ENCODE measurements around the gene MC1R.
"Not testable (repeated sequence)": the region's sequence is repeated elsewhere in the genome, so short reads cannot be mapped to it uniquely, and the experiment has no call there.

MC1R gene

GRCh38 chr16:89918453-89919347, at the start of gene MC1R:
Gene MC1R (plus strand): TSS chr16:89918862. CDS start chr16:89919259, 397 bp downstream.
- peak; percentile 57 for DNase-seq

- no peak for DNase-seq
Measured at GRCh38 chr16:89869911-89870310, 48.8 kb upstream of the MC1R start.

- DNase-seq, result no peak
Measured at GRCh38 chr16:89870440-89870839, 48.2 kb upstream of the MC1R start.

GRCh38 chr16:89871895-89872294, 46.8 kb upstream of the MC1R start:
- no peak for DNase-seq

GRCh38 chr16:89873109-89873971, 45.3 kb upstream of the MC1R start, which contains the start of gene TCF25:
Gene TCF25 (plus strand): TSS chr16:89873592. CDS start chr16:89873668, 76 bp downstream.
- DNase-seq, result peak; percentile 87

- DNase-seq, result peak; percentile 97
Measured at GRCh38 chr16:89873972-89874689, 44.5 kb upstream of the MC1R start.

GRCh38 chr16:89879123-89879522, 39.5 kb upstream of the MC1R start:
- not testable (repeated sequence) for DNase-seq

- DNase-seq, result no peak
Measured at GRCh38 chr16:89880477-89881367, 37.9 kb upstream of the MC1R start.

- no peak for DNase-seq
Measured at GRCh38 chr16:89881368-89881730, 37.3 kb upstream of the MC1R start.

GRCh38 chr16:89883346-89884040, 35.2 kb upstream of the MC1R start:
- no peak for DNase-seq

GRCh38 chr16:89884041-89884421, 34.6 kb upstream of the MC1R start:
- DNase-seq, result no peak

- no peak for DNase-seq
Measured at GRCh38 chr16:89887243-89887642, 31.4 kb upstream of the MC1R start.

- no peak for DNase-seq
Measured at GRCh38 chr16:89890200-89890599, 28.5 kb upstream of the MC1R start.

- DNase-seq, result no peak
Measured at GRCh38 chr16:89890886-89891657, 27.6 kb upstream of the MC1R start.

GRCh38 chr16:89892055-89892630, 26.5 kb upstream of the MC1R start:
- no peak for DNase-seq

- no peak for DNase-seq
Measured at GRCh38 chr16:89892635-89893034, 26.0 kb upstream of the MC1R start.

GRCh38 chr16:89893642-89894548, 24.8 kb upstream of the MC1R start:
- DNase-seq, result no peak

- no peak for DNase-seq
Measured at GRCh38 chr16:89895482-89896250, 23.0 kb upstream of the MC1R start.
